HG03565 (cell line): ENCODE results near the gene RPH3AL.

Experiments
- ATAC-seq: cut with Tn5 transposase; IDR thresholded peaks from one replicate; pipeline ENCODE4 v1.9.1; 2021; ENCODE audit warnings: mild to moderate bottlenecking, moderate library complexity; ENCODE audit not compliant: unreplicated experiment

Gene RPH3AL

GRCh38 chr17:266219-266618 lies 86.4 kb downstream of the RPH3AL start:
- ATAC-seq = no peak

- ATAC-seq = no peak
Observed at GRCh38 chr17:265718-266117, 86.9 kb downstream of the RPH3AL start.

- ATAC-seq = no peak
Observed at GRCh38 chr17:263773-264172, 88.8 kb downstream of the RPH3AL start.

- no peak for ATAC-seq
Observed at GRCh38 chr17:263271-263670, 89.3 kb downstream of the RPH3AL start.

- ATAC-seq = no peak
Observed at GRCh38 chr17:261635-262034, 91.0 kb downstream of the RPH3AL start.

GRCh38 chr17:260944-261343 lies 91.7 kb downstream of the RPH3AL start:
- no peak for ATAC-seq

- ATAC-seq = no peak
Observed at GRCh38 chr17:260031-260791, 92.4 kb downstream of the RPH3AL start.

- ATAC-seq = no peak
Observed at GRCh38 chr17:259341-259976, 93.1 kb downstream of the RPH3AL start.

GRCh38 chr17:258906-259305 lies 93.7 kb downstream of the RPH3AL start:
- no peak for ATAC-seq

GRCh38 chr17:258045-258734 lies 94.4 kb downstream of the RPH3AL start:
- ATAC-seq = no peak

- ATAC-seq = no peak
Observed at GRCh38 chr17:253091-253846, 99.3 kb downstream of the RPH3AL start.

- no peak for ATAC-seq
Observed at GRCh38 chr17:252456-252855, 100.2 kb downstream of the RPH3AL start.

- ATAC-seq = no peak
Observed at GRCh38 chr17:251531-251930, 101.1 kb downstream of the RPH3AL start.

GRCh38 chr17:250487-251300 lies 101.9 kb downstream of the RPH3AL start:
- ATAC-seq = no peak

- ATAC-seq = no peak
Observed at GRCh38 chr17:249236-249993, 103.2 kb downstream of the RPH3AL start.

- no peak for ATAC-seq
Observed at GRCh38 chr17:248337-249235, 104.0 kb downstream of the RPH3AL start.

- no peak for ATAC-seq
Observed at GRCh38 chr17:247767-248166, 104.8 kb downstream of the RPH3AL start.

- ATAC-seq = no peak
Observed at GRCh38 chr17:246851-247421, 105.7 kb downstream of the RPH3AL start.
